BE2C (cell line): ENCODE results near the gene GIMAP1.

Source experiments
- DNase-seq: peaks from one replicate; pipeline ENCODE4 v3.0.0-alpha.2; 2020
- H3K27me3 ChIP-seq: fragments of 250-450 bp; sonication (Bioruptor Pico); 2 replicates; pipeline ENCODE4 v1.5.1; 2020; ENCODE audit warnings: mild to moderate bottlenecking
- H3K36me3 ChIP-seq: fragments of 250-450 bp; sonication (Bioruptor Pico); 2 replicates; pipeline ENCODE4 v1.5.1; 2020; ENCODE audit warnings: mild to moderate bottlenecking
- H3K4me1 ChIP-seq: fragments of 250-450 bp; sonication (Bioruptor Pico); 2 replicates; pipeline ENCODE4 v1.5.1; 2020
- H3K4me3 ChIP-seq: 2 replicates; pipeline ENCODE4 v1.5.1; 2011; ENCODE audit warnings: low read depth, low read length
- H3K9me3 ChIP-seq: fragments of 250-450 bp; sonication (Bioruptor Pico); 2 replicates; pipeline ENCODE4 v1.5.1; 2020
- TF ChIP-seq, protein P1 (sequence below): IDR thresholded peaks from 2 replicates; pipeline ENCODE4 v1.5.1; 2012; ENCODE audit warnings: mild to moderate bottlenecking, low read depth, low read length

GIMAP1 gene

GRCh38 chr7:150744041-150744656, 27.7 kb downstream of the GIMAP1 start:
- Histone ChIP-seq H3K4me3 (no peak overlapping the region), H3K9me3 (no peaks in the 10 kb centered on the region), H3K4me1 (no peaks in the 10 kb centered on the region), H3K36me3 (no peaks in the 10 kb centered on the region), H3K27me3 (peaks cover 49% of the 10 kb centered on the region)
- no peak for DNase-seq
- TF ChIP-seq, protein P1, sequence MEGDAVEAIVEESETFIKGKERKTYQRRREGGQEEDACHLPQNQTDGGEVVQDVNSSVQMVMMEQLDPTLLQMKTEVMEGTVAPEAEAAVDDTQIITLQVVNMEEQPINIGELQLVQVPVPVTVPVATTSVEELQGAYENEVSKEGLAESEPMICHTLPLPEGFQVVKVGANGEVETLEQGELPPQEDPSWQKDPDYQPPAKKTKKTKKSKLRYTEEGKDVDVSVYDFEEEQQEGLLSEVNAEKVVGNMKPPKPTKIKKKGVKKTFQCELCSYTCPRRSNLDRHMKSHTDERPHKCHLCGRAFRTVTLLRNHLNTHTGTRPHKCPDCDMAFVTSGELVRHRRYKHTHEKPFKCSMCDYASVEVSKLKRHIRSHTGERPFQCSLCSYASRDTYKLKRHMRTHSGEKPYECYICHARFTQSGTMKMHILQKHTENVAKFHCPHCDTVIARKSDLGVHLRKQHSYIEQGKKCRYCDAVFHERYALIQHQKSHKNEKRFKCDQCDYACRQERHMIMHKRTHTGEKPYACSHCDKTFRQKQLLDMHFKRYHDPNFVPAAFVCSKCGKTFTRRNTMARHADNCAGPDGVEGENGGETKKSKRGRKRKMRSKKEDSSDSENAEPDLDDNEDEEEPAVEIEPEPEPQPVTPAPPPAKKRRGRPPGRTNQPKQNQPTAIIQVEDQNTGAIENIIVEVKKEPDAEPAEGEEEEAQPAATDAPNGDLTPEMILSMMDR = no peak

DNA sequence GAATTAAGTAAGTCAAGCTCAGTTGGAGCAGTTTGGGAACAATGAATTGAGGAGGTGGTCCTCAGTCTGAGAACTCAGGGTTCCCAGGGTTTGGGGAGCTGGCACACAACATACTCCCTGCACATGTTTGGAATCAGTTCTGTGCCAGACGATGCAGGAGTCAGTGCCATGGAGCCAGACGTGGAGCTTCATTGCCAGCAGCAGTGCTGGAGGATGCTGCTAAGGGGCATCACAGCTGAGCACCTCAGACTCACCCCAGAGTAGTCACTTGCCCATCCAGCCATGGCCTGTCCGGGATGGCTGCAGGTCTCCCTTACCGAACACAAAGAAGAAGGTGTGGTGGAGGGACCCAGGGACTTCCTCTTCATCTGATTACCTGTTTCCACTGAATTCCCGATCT, 28.7 kb downstream of the GIMAP1 start:
- no peak overlapping the region for H3K4me3 ChIP-seq
- DNase-seq = no peak
- no peaks in the 10 kb centered on the region for H3K4me1 ChIP-seq
- no peaks in the 10 kb centered on the region for H3K9me3 ChIP-seq
- TF ChIP-seq, protein P1 = no peak
- H3K27me3 ChIP-seq = peaks cover 52% of the 10 kb centered on the region
- H3K36me3 ChIP-seq = no peaks in the 10 kb centered on the region

DNA sequence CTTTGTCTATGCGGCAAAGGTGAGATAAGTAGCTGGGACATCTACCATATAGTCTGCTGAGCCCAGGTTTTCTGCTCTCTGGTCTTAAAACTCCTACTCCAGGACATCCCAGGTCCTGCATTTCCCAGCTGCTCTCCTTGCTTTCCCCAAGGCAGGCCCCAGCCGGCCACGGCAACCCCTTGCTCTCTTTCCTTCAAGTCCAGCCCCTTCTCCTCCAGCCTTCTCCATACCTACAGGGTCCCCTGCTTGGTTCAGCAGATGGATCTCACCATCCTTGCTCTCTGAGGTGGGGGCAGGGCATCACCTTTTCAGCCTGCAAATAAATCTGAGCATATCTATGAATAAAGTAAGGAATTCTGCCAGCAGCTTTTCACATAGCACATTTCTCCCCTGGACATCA, 29.5 kb downstream of the GIMAP1 start:
- TF ChIP-seq, protein P1 = no peak
- Histone ChIP-seq H3K27me3 (peaks cover 46% of the 10 kb centered on the region), H3K36me3 (no peaks in the 10 kb centered on the region)

GRCh38 chr7:150746921-150747320, 30.5 kb downstream of the GIMAP1 start:
- no peak overlapping the region for H3K4me3 ChIP-seq
- no peak for DNase-seq
- TF ChIP-seq, protein P1 = no peak
- no peaks in the 10 kb centered on the region for H3K36me3 ChIP-seq
- peaks cover 39% of the 10 kb centered on the region for H3K27me3 ChIP-seq
- no peaks in the 10 kb centered on the region for H3K9me3 ChIP-seq
- no peaks in the 10 kb centered on the region for H3K4me1 ChIP-seq

More for the DNA sequence above, 29.5 kb downstream of the GIMAP1 start:
- Histone ChIP-seq H3K4me1 (no peaks in the 10 kb centered on the region), H3K9me3 (no peaks in the 10 kb centered on the region), H3K4me3 (no peak overlapping the region)
- DNase-seq = no peak

- no peak for DNase-seq
- TF ChIP-seq, protein P1 = no peak
- H3K4me1 ChIP-seq = no peaks in the 10 kb centered on the region
- peaks cover 25% of the 10 kb centered on the region for H3K27me3 ChIP-seq
- no peak overlapping the region for H3K4me3 ChIP-seq
- H3K36me3 ChIP-seq = no peaks in the 10 kb centered on the region
- H3K9me3 ChIP-seq = no peaks in the 10 kb centered on the region
Observed at GRCh38 chr7:150748376-150748775, 32.0 kb downstream of the GIMAP1 start.

DNA sequence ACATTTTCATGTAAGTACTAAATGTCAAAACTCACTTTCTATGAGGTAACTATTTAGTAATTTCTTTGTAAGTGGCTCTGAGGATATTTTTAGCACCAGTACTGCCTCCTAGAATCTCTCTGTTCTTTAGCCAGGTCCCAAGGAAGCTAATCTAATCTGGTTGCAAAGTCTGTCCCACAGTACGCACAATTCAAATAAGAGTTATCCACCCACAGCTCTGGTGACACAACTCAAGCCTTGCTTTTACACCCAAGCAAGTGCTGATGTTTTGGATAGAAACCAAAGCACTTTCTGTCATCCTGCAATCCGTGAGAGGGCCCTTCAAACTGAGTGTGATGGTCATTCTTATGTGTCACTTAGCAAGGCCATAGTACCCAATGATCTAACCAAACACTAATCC, 35.3 kb downstream of the GIMAP1 start:
- Histone ChIP-seq H3K4me3 (no peak overlapping the region), H3K27me3 (peaks cover 12% of the 10 kb centered on the region), H3K4me1 (no peaks in the 10 kb centered on the region), H3K9me3 (no peaks in the 10 kb centered on the region), H3K36me3 (no peaks in the 10 kb centered on the region)
- no peak for DNase-seq
- TF ChIP-seq, protein P1 = no peak
